NCI-H524 treated with DMSO at 0.1 percent for 48 hours (cell line): ENCODE results near the gene ABCC1.

Experiments used
- DNase-seq: peaks from one replicate; lab custom pipeline; 2025; lab: John Stamatoyannopoulos, UW

The ABCC1 gene

GRCh38 chr16:15993946-15994665, 44.7 kb downstream of the ABCC1 start:
- no peak for DNase-seq

- no peak for DNase-seq
These were observed 47.2 kb downstream of the ABCC1 start for GRCh38 chr16:15996432-15997109.

DNA sequence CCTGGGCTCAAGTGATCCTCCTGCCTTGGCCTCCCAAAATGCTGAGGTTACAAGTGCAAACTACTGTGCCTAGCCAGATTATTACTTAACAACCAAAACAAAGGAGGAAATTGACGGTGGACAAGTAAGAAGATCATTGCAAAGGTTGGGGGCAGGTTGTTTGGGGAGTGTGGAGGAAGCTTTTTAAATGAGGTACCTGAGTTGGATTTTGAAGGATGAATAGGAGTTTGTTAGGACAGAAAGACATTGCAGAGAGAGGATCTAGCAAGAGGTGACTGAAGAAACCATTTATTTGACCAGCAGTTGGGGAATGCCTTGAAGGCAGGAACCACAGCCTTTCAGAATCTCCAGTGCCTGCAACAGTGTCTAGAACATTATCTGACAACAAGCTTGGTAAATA, 51.3 kb downstream of the ABCC1 start:
- no peak for DNase-seq

GRCh38 chr16:16001596-16002255, 52.3 kb downstream of the ABCC1 start:
- DNase-seq = no peak

DNA sequence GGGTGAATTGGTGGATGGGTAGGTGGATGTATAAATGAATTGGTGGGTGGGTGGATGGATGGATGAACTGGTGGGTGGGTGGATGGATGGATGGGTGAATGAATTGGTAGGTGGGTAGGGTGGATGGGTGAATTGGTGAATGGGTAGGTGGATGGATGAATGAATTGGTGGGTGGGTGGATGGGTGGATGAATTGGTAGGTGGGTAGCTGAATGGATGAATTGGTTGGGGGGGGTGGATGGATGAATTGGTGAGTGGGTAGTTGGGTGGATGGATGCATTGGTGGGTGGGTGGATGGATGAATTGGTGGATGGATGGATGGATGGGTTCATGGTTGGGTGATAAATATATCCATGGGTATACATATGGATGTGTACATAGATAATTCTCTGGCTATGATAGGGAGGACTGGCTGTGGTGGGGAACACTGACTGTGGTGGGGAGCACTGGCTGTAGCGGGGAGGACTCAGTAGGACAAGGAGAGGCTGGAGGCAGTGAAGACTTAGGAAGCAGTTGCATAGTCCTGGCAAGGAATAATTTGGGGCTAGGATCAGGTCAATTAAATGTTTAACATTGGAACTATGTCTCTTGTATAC, 54.4 kb downstream of the ABCC1 start:
- DNase-seq = no peak

- no peak for DNase-seq
These were observed 54.9 kb downstream of the ABCC1 start for GRCh38 chr16:16004314-16004749.

DNA sequence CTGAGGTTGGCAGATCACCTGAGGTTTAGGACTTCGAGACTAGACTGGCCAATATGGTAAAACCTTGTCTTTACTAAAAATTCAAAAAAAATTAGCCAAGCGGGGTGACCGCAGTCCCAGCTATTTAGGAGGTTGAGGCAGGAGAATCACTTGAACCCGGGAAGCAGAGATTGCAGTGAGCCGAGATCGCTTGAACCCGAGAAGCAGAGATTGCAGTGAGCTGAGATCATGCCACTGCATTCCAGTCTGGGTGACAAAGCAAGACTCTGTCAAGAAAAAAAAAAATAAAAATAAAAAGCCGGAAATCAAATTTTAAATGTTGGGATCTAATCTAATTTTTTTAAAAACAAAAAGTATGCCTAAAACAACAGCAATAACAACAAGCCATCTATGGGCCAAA, 56.3 kb downstream of the ABCC1 start:
- DNase-seq = no peak

GRCh38 chr16:16006650-16007049, 57.2 kb downstream of the ABCC1 start:
- DNase-seq = no peak

GRCh38 chr16:16007743-16008111, 58.3 kb downstream of the ABCC1 start:
- no peak for DNase-seq

GRCh38 chr16:16008666-16009065, 59.2 kb downstream of the ABCC1 start:
- no peak for DNase-seq

DNA sequence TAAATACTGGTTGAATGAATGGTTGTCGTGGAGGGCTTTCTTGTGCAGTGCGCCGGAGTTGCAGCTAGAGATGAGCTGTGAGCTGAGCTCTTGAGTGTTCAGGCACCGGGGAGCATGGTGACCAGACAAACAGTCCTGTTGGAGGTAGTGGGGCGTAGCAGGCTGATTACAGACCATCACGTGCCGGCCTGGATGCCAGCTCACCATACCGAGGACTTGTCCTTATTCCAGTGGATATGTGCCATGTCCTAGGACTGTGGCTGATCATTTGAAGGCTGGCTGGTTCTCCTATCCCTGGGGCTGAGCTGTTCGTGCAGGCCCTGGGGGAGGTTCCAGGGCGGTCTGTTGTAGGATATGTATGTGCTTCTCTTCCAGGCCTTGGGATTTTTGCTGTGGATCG, 60.0 kb downstream of the ABCC1 start:
- no peak for DNase-seq

- DNase-seq = no peak
These were observed 60.8 kb downstream of the ABCC1 start for GRCh38 chr16:16010194-16010593.

- no peak for DNase-seq
These were observed 62.7 kb downstream of the ABCC1 start for GRCh38 chr16:16012144-16012543.

- DNase-seq = no peak
These were observed 64.4 kb downstream of the ABCC1 start for GRCh38 chr16:16013812-16014211.

DNA sequence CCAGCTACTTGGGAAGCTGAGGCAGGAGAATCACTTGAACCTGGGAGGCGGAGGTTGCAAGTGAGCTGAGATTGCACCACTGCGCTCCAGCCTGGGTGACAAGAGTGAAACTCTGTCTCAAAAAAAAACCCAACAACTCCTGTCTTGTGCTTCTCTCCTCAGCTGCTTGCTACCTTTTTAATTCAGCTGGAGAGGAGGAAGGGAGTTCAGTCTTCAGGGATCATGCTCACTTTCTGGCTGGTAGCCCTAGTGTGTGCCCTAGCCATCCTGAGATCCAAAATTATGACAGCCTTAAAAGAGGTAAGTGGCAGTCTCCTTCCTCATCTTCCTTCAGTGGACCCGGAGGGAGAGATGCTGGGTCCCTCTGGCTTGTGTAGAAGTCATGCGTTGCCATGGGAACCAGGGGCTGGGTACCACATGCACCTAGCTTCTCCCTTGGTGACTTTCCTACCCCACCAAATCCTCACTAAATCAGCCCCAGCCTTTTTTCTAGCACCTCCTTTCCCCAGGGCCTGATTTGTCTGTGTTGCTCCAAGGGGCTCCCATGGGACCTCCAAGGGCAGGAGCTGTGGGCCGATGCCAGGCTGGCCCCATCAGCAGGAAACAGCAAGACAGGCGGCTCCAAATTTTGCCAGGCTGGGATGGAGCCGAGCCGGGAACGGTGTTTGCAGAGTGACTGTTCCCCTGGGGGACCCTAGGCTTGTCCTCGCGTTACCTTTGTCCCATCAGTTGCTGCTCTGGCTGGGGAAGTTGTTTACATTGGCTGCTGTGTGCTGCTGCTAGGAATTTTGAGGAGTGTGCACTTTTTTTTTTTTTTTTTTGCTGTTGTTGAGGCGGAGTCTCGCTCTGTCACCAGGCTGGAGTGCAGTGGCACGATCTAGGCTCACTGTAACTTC, 65.2 kb downstream of the ABCC1 start:
- DNase-seq = no peak

- no peak for DNase-seq
These were observed 66.4 kb downstream of the ABCC1 start for GRCh38 chr16:16015849-16016248.

- no peak for DNase-seq
These were observed 67.1 kb downstream of the ABCC1 start for GRCh38 chr16:16016388-16016964.

- DNase-seq = no peak
These were observed 68.4 kb downstream of the ABCC1 start for GRCh38 chr16:16017812-16018211.

DNA sequence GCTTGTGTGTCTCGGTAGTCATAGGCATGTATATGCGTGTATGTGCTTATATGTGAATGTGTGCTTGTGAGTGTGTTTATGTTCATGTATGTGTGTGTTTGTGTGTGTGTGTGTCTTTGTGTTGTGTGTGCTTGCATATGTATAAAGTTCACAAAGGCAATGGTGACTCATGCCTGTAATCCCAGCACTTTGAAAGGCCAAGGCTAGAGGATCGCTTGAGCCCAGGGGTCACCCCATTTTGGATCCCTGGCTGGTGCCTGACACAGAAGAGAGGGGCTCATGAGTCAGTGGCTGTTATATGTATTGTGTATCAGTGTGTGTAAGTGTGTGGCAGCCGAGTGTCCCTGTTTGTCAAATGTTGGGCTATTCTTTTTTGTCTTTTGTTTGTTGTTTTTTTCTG, 69.3 kb downstream of the ABCC1 start:
- DNase-seq = no peak

GRCh38 chr16:16019488-16019887, 70.1 kb downstream of the ABCC1 start:
- DNase-seq = no peak

DNA sequence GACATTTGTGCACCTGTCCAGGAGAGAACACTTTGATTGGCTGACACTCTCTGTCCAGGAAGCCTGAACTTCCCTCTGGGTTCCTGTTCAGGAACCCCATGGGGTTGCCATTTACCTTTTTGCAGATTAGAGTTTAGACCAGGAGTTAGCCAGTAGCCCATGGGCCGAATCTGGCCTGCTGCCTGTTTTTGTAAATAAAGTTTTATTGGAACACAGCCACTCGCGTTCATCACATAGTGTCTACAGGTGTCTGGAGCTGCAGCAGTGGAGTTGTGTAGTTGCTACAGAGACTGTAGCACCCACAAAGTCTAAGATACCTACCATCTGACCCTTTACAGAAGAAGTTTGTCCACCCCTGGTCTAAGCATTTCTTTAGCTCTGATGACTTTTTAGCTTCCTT, 70.9 kb downstream of the ABCC1 start:
- DNase-seq = no peak

DNA sequence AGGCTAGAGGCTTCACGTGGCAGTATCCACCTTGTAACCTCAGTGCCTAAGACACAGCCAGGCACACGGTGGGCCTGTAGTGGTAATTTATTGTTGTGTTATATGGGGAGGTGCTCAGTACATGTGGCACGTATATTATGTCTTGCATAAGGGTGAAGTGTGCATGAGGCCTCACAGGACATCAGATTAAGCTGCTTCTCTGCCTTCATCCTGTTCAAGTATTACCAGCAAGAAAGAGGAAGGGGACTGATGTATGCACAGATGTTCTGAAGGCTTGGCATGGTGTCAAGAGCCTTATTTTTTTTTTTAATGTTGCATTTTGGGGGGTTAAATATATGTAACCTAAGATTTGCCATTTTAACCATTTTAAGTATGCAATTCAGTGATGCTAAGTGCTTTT, 71.6 kb downstream of the ABCC1 start:
- DNase-seq = no peak
